ENCODE data around the gene APBA1.

Gene APBA1

DNA sequence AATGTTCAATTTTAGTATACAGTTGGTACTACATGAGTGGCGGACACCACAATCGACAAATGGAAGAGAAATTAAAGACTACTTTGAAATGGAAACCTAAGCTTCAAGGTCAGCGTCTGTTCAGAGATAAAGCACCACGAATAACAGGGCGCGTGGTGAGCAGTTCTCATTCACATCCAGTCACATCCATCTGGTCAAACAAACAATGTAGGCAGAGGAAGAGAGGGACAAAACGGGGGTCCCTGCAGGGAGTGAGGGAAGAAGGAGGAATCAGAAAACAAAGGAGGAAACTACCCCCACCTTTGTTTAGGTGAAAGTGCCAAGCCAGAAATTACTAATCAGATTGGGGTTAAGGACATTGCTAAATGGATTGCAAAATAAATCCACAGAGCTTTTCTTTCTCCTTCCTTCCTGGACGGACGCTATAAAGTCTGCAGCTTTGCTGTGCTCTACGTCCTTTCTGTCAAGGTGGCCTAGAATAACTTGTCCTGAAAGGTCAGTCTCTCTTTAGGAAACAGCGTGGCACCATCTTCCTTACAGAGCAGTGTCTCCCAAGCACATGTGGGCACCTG lies 208.6 kb downstream of the APBA1 start:
- no peak overlapping the region for H3K4me3 ChIP-seq (ENCODE audit: low read depth, low read length)
- H2AFZ ChIP-seq (ENCODE audit: low read length, unreplicated experiment) = no peak overlapping the region
- no peaks in the 10 kb centered on the region for H3K27me3 ChIP-seq (ENCODE audit: insufficient read depth, low read length)
- no peaks in the 10 kb centered on the region for H3K4me1 ChIP-seq (ENCODE audit: control insufficient read depth, insufficient read depth, low read length, unreplicated experiment)
- no peak overlapping the region for H3K27ac ChIP-seq (ENCODE audit: low read depth, low read length)
- no peaks in the 10 kb centered on the region for H3K36me3 ChIP-seq (ENCODE audit: insufficient read depth, low read length)
- no peaks in the 10 kb centered on the region for H3K79me2 ChIP-seq (ENCODE audit: control insufficient read depth, insufficient read depth, low read length, unreplicated experiment)

DNA sequence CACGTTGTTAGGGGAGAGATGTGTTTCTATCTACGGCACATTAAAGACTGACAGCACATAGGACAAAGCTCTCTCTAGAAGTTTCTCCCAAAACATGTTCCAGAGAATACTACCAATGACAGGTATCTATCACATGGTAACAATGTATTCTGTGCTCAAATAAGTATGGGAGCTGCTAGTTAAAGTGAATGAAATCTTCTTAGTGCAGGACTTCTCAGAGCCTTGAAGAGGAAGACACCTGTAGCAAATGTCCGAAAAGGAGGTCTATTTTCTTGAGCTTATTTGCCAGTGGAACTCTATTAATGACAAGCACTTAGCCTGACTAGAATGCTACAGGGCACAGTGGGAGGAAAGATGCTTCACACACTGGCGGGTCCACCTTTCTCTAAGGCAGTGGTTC lies 209.8 kb downstream of the APBA1 start:
- no peak overlapping the region for H3K27ac ChIP-seq (ENCODE audit: low read depth, low read length)
- H3K4me1 ChIP-seq (ENCODE audit: control insufficient read depth, insufficient read depth, low read length, unreplicated experiment) = no peaks in the 10 kb centered on the region
- no peak overlapping the region for H3K4me3 ChIP-seq (ENCODE audit: low read depth, low read length)
- no peaks in the 10 kb centered on the region for H3K27me3 ChIP-seq (ENCODE audit: insufficient read depth, low read length)
- no peaks in the 10 kb centered on the region for H3K36me3 ChIP-seq (ENCODE audit: insufficient read depth, low read length)
- H3K79me2 ChIP-seq (ENCODE audit: control insufficient read depth, insufficient read depth, low read length, unreplicated experiment) = no peaks in the 10 kb centered on the region
- H2AFZ ChIP-seq (ENCODE audit: low read length, unreplicated experiment) = no peak overlapping the region

GRCh38 chr9:69461103-69461887 lies 210.9 kb downstream of the APBA1 start:
- Histone ChIP-seq H3K4me3 (ENCODE audit: low read depth, low read length) (no peak overlapping the region), H3K36me3 (ENCODE audit: insufficient read depth, low read length) (no peaks in the 10 kb centered on the region), H3K27me3 (ENCODE audit: insufficient read depth, low read length) (no peaks in the 10 kb centered on the region), H3K27ac (ENCODE audit: low read depth, low read length) (no peak overlapping the region), H3K79me2 (ENCODE audit: control insufficient read depth, insufficient read depth, low read length, unreplicated experiment) (no peaks in the 10 kb centered on the region), H3K4me1 (ENCODE audit: control insufficient read depth, insufficient read depth, low read length, unreplicated experiment) (no peaks in the 10 kb centered on the region), H2AFZ (ENCODE audit: low read length, unreplicated experiment) (no peak overlapping the region)

DNA sequence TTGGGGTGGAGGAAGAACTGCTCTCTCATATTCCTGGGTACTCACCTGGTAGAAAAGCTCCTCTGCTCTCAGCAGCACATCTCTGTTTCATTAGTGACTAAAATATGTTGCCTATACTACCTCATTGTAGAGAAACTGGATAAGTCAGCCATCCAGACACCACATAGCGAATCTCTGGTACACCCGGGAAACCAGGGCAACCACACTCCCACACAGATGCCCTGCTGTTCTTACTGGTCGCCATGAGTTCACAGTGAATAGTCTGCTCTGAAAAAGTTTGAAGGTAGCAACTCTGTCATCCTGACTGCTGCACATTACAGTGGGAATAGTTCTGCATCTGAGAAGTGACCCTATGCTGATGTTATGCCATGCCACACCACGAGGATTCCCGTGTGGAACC lies 212.2 kb downstream of the APBA1 start:
- no peaks in the 10 kb centered on the region for H3K4me1 ChIP-seq (ENCODE audit: control insufficient read depth, insufficient read depth, low read length, unreplicated experiment)
- no peaks in the 10 kb centered on the region for H3K79me2 ChIP-seq (ENCODE audit: control insufficient read depth, insufficient read depth, low read length, unreplicated experiment)
- no peaks in the 10 kb centered on the region for H3K36me3 ChIP-seq (ENCODE audit: insufficient read depth, low read length)
- no peak overlapping the region for H3K27ac ChIP-seq (ENCODE audit: low read depth, low read length)
- no peaks in the 10 kb centered on the region for H3K27me3 ChIP-seq (ENCODE audit: insufficient read depth, low read length)
- H3K4me3 ChIP-seq (ENCODE audit: low read depth, low read length) = no peak overlapping the region
- no peak overlapping the region for H2AFZ ChIP-seq (ENCODE audit: low read length, unreplicated experiment)

GRCh38 chr9:69458176-69458575 lies 214.0 kb downstream of the APBA1 start:
- no peak overlapping the region for H2AFZ ChIP-seq (ENCODE audit: low read length, unreplicated experiment)
- H3K4me3 ChIP-seq (ENCODE audit: low read depth, low read length) = no peak overlapping the region
- H3K27me3 ChIP-seq (ENCODE audit: insufficient read depth, low read length) = no peaks in the 10 kb centered on the region
- no peak overlapping the region for H3K27ac ChIP-seq (ENCODE audit: low read depth, low read length)
- no peaks in the 10 kb centered on the region for H3K36me3 ChIP-seq (ENCODE audit: insufficient read depth, low read length)
- no peaks in the 10 kb centered on the region for H3K79me2 ChIP-seq (ENCODE audit: control insufficient read depth, insufficient read depth, low read length, unreplicated experiment)
- H3K4me1 ChIP-seq (ENCODE audit: control insufficient read depth, insufficient read depth, low read length, unreplicated experiment) = no peaks in the 10 kb centered on the region

DNA sequence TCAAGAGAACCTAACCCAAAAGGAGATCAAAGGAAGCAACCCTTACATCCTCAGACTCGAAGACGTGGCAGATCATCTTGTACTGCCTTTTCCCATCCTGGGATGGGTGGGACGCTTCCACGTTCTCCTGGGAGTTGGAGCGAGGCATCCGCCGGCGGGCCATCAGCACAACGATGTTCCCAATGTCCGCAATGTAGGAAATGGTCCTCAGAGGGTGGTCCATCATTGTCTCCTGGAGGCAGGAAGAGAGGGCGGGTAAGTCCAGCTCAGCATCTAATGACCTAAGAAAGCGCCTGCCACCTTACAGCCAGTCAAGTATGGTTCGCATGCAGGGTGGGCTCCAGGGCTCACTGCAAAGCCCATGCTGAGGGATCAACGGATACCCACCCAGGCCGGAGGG lies 216.0 kb downstream of the APBA1 start:
- no peaks in the 10 kb centered on the region for H3K4me1 ChIP-seq (ENCODE audit: control insufficient read depth, insufficient read depth, low read length, unreplicated experiment)
- H3K27ac ChIP-seq (ENCODE audit: low read depth, low read length) = no peak overlapping the region
- H2AFZ ChIP-seq (ENCODE audit: low read length, unreplicated experiment) = no peak overlapping the region
- H3K79me2 ChIP-seq (ENCODE audit: control insufficient read depth, insufficient read depth, low read length, unreplicated experiment) = no peaks in the 10 kb centered on the region
- H3K36me3 ChIP-seq (ENCODE audit: insufficient read depth, low read length) = no peaks in the 10 kb centered on the region
- no peak overlapping the region for H3K4me3 ChIP-seq (ENCODE audit: low read depth, low read length)
- no peaks in the 10 kb centered on the region for H3K27me3 ChIP-seq (ENCODE audit: insufficient read depth, low read length)

- H3K79me2 ChIP-seq (ENCODE audit: control insufficient read depth, insufficient read depth, low read length, unreplicated experiment) = no peaks in the 10 kb centered on the region
- H3K27ac ChIP-seq (ENCODE audit: low read depth, low read length) = no peak overlapping the region
- no peaks in the 10 kb centered on the region for H3K36me3 ChIP-seq (ENCODE audit: insufficient read depth, low read length)
- H3K27me3 ChIP-seq (ENCODE audit: insufficient read depth, low read length) = no peaks in the 10 kb centered on the region
- no peak overlapping the region for H3K4me3 ChIP-seq (ENCODE audit: low read depth, low read length)
- H3K4me1 ChIP-seq (ENCODE audit: control insufficient read depth, insufficient read depth, low read length, unreplicated experiment) = no peaks in the 10 kb centered on the region
- no peak overlapping the region for H2AFZ ChIP-seq (ENCODE audit: low read length, unreplicated experiment)
These were observed 216.9 kb downstream of the APBA1 start for GRCh38 chr9:69455311-69455710.

- H3K36me3 ChIP-seq (ENCODE audit: insufficient read depth, low read length) = no peaks in the 10 kb centered on the region
- H3K4me3 ChIP-seq (ENCODE audit: low read depth, low read length) = no peak overlapping the region
- no peaks in the 10 kb centered on the region for H3K27me3 ChIP-seq (ENCODE audit: insufficient read depth, low read length)
- H2AFZ ChIP-seq (ENCODE audit: low read length, unreplicated experiment) = no peak overlapping the region
- H3K79me2 ChIP-seq (ENCODE audit: control insufficient read depth, insufficient read depth, low read length, unreplicated experiment) = no peaks in the 10 kb centered on the region
- no peak overlapping the region for H3K27ac ChIP-seq (ENCODE audit: low read depth, low read length)
- no peaks in the 10 kb centered on the region for H3K4me1 ChIP-seq (ENCODE audit: control insufficient read depth, insufficient read depth, low read length, unreplicated experiment)
These were observed 217.8 kb downstream of the APBA1 start for GRCh38 chr9:69454321-69454720.

DNA sequence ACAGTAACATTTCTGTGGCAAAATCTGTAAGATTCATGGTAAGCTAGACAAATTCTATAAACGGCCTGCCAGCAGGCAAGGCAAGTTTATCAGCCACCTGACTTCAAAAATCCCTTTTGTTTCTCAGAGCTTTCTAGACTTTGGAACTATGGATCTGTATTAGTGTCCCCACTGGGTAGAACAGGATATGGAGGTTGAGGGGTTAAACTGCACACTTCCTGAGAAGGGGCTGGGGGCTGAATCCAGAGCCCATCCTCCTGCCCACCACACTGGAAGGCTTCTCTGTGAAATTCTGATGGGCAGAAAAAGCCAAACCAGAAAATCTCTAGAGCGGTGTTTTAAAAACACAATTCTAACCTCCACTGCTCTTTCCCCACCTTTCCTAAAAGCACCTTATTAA lies 218.4 kb downstream of the APBA1 start:
- Histone ChIP-seq H3K27ac (ENCODE audit: low read depth, low read length) (no peak overlapping the region), H3K4me1 (ENCODE audit: control insufficient read depth, insufficient read depth, low read length, unreplicated experiment) (no peaks in the 10 kb centered on the region), H2AFZ (ENCODE audit: low read length, unreplicated experiment) (no peak overlapping the region), H3K79me2 (ENCODE audit: control insufficient read depth, insufficient read depth, low read length, unreplicated experiment) (no peaks in the 10 kb centered on the region), H3K36me3 (ENCODE audit: insufficient read depth, low read length) (no peaks in the 10 kb centered on the region), H3K27me3 (ENCODE audit: insufficient read depth, low read length) (no peaks in the 10 kb centered on the region), H3K4me3 (ENCODE audit: low read depth, low read length) (no peak overlapping the region)

- no peaks in the 10 kb centered on the region for H3K27me3 ChIP-seq (ENCODE audit: insufficient read depth, low read length)
- no peaks in the 10 kb centered on the region for H3K36me3 ChIP-seq (ENCODE audit: insufficient read depth, low read length)
- no peaks in the 10 kb centered on the region for H3K4me1 ChIP-seq (ENCODE audit: control insufficient read depth, insufficient read depth, low read length, unreplicated experiment)
- no peak overlapping the region for H3K27ac ChIP-seq (ENCODE audit: low read depth, low read length)
- H2AFZ ChIP-seq (ENCODE audit: low read length, unreplicated experiment) = no peak overlapping the region
- H3K79me2 ChIP-seq (ENCODE audit: control insufficient read depth, insufficient read depth, low read length, unreplicated experiment) = no peaks in the 10 kb centered on the region
- H3K4me3 ChIP-seq (ENCODE audit: low read depth, low read length) = no peak overlapping the region
These were observed 219.9 kb downstream of the APBA1 start for GRCh38 chr9:69452110-69452782.

- no peaks in the 10 kb centered on the region for H3K36me3 ChIP-seq (ENCODE audit: insufficient read depth, low read length)
- H3K4me1 ChIP-seq (ENCODE audit: control insufficient read depth, insufficient read depth, low read length, unreplicated experiment) = peaks cover 7% of the 10 kb centered on the region
- no peak overlapping the region for H3K27ac ChIP-seq (ENCODE audit: low read depth, low read length)
- peaks cover 7% of the 10 kb centered on the region; the same call in 1 of the 2 replicates for H3K27me3 ChIP-seq (ENCODE audit: insufficient read depth, low read length)
- no peaks in the 10 kb centered on the region for H3K79me2 ChIP-seq (ENCODE audit: control insufficient read depth, insufficient read depth, low read length, unreplicated experiment)
- H2AFZ ChIP-seq (ENCODE audit: low read length, unreplicated experiment) = no peak overlapping the region
- H3K4me3 ChIP-seq (ENCODE audit: low read depth, low read length) = no peak overlapping the region
These were observed 225.7 kb downstream of the APBA1 start for GRCh38 chr9:69446496-69446895.
